Central memory CD8-positive, alpha-beta T cell (primary cell): Measurements from ENCODE around the gene TRMT61A.

Source experiments
- ATAC-seq: fragments of 150-1000 bp; cut with Tn5 transposase; replicated peaks from 2 replicates; pipeline ENCODE4 v1.10.0; 2022; ENCODE audit warnings: mild to moderate bottlenecking, moderate FRiP score, moderate number of reproducible peaks; ENCODE audit not compliant: poor library complexity, severe bottlenecking; ENCODE audit errors: extremely low read depth
- DNase-seq, 2 donors: peaks; one replicate each; pipeline ENCODE4 v3.0.0; 2021; ENCODE audit warnings: low spot score in 2 of 2
- H3K27ac Mint-ChIP-seq: one replicate; pipeline ENCODE4 v1.8.0; 2022; ENCODE audit warnings: low read depth, mild to moderate bottlenecking, moderate library complexity, mixed read lengths
- H3K27me3 Mint-ChIP-seq: one replicate; pipeline ENCODE4 v1.8.0; 2022; ENCODE audit warnings: mixed read lengths
- H3K36me3 Mint-ChIP-seq: one replicate; pipeline ENCODE4 v1.8.0; 2022; ENCODE audit warnings: mild to moderate bottlenecking, moderate library complexity, mixed read lengths; ENCODE audit not compliant: insufficient read depth
- H3K4me1 Mint-ChIP-seq: one replicate; pipeline ENCODE4 v1.8.0; 2022; ENCODE audit warnings: mixed read lengths
- H3K4me3 Mint-ChIP-seq: one replicate; pipeline ENCODE4 v1.8.0; 2022; ENCODE audit warnings: mild to moderate bottlenecking, moderate library complexity, mixed read lengths
- H3K9me3 Mint-ChIP-seq: one replicate; pipeline ENCODE4 v1.8.0; 2022; ENCODE audit warnings: mixed read lengths

The TRMT61A gene

DNA sequence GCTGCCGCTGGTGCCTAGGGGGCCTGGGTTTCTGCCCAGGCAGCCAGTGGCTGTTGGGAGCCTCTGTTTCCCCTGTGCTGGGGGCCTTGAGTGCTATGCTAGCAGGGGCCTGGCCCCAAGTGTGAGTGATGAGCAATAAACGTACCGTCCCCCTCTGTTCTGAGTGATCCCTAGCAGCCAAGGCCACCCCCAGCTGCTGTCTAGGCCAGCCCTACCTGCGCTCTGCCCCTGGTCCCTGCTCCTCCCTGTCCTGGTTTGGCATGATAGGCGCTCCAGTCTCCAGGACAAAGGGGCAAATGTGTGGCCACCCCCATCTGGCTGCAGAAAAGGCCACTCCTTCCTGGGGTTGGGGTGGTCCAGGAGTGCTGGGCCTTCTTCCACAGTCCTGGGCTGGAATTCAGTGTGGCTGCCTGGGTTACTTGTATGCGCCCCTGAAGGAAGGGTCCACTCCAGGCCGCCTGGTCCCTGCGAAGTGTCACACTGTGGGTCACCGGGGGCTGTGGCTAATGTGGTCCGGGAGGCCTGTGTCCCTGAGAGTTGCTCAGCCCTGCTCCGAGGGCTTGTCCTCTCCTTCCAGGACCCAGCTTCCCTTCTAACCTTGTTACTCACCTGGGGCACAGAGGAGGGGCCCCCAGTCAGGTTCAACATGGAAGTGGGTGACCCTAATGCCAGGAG, 7.0 kb downstream of the TRMT61A start:
- Mint-ChIP-seq H3K36me3 (peaks cover 8% of the 10 kb centered on the region), H3K4me3 (no peak overlapping the region), H3K9me3 (no peaks in the 10 kb centered on the region), H3K27ac (no peak overlapping the region), H3K27me3 (no peaks in the 10 kb centered on the region), H3K4me1 (peaks cover 8% of the 10 kb centered on the region)
- no peak for DNase-seq
- ATAC-seq = no peak

DNA sequence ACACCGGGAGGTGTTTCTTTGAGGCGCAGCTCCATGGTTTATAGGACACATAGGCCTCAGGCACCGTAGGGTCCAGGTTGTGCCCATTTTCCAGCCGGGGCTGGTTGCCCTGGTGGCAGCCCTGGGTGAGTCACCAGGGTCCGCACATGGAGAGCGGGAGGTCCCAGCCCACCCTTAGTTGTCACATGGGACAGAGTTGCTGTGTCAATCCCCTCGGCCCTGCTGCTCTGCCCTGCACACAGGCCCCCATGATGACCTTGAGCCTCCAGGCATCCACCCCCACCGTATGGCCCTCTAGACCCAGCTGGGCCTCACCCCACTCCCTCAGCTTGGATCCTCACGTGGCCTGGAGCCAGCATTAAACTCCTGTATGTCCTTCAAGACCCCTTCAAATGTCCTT, 7.7 kb downstream of the TRMT61A start:
- H3K4me3 Mint-ChIP-seq = no peak overlapping the region
- H3K27ac Mint-ChIP-seq = no peak overlapping the region
- no peaks in the 10 kb centered on the region for H3K9me3 Mint-ChIP-seq
- H3K4me1 Mint-ChIP-seq = peaks cover 1% of the 10 kb centered on the region
- no peak for DNase-seq
- H3K36me3 Mint-ChIP-seq = peaks cover 6% of the 10 kb centered on the region
- no peak for ATAC-seq
- no peaks in the 10 kb centered on the region for H3K27me3 Mint-ChIP-seq

DNA sequence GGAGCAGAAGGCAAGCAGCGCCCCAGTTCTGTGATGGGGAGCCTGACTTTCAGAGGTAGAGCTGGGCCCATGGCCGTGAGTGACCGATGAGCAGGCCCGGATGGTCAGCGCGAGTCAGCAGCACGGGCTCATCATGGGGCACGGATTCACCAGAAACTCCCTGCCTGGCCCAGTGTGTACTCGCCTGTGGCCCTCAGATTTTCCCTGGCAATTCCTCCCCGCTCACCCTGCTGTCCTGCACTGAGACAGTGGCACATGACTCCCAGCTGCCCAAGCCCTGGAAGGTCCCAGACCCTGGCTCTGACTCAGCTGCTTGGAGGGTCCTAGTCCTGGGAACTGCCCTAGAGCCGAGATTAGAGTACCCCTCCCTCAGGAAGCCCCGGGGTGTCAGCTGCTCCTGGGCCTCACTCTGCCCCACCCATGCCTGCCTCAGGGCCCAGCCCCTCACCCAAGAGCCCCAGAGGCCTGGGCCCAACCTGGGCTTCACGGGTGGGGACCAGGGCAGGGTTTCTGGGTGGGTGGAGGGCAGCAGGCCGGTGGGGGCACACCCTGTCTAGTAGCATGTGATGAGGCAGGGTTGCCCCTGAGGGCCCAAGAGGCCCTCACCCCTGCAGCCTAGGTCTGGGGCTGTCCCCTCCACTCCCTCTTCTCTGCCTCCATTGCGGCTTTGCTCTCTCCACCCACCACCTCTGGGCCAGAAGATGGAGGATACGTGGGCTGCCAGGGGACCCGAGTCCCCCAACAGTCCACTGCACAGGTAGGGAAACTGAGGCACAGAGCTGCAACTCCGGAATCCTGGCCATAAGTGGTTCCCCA, 8.4 kb downstream of the TRMT61A start:
- Mint-ChIP-seq H3K36me3 (peaks cover 6% of the 10 kb centered on the region), H3K4me3 (no peak overlapping the region), H3K4me1 (no peaks in the 10 kb centered on the region), H3K27ac (no peak overlapping the region), H3K27me3 (no peaks in the 10 kb centered on the region), H3K9me3 (no peaks in the 10 kb centered on the region)
- DNase-seq (no peak), ATAC-seq (no peak)

DNA sequence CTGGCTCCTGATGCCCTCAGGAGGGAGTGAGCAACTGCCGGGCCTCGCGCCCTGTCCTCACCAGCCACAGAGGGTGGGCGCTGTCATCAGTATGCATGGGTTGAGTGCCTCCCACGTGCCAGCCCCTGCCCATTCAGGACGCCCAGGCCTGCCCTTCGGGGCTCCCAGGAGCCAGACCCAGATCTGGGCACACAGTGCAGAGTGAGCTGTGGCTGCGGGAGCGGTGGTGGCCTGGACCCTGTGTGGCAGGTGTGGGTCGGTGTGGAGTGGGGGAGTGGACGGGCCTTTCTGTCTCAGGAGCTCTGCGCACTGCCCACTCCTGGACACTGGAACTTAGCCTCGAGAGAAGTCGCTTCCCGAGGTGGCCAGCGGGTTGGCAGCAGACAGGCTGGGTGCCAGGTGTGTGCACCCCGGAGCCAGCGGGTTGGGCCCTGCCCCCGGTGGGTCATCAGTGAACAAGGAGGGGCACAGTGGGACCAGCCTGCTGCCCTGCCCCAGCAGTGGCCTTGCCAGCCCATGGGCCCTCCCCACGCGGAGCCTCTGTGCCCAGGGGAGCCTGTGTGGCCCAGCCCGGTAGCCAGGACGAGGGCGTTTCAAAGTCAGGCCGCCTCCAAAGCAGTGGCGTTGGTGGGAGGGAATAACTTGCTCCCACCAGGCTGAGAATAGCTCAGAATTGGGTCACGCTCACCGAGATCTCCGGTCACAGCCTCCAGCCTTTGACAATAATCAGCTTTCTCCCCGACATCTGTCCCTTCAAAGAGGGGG, 9.5 kb downstream of the TRMT61A start:
- peaks cover 6% of the 10 kb centered on the region for H3K36me3 Mint-ChIP-seq
- H3K9me3 Mint-ChIP-seq = no peaks in the 10 kb centered on the region
- DNase-seq (no peak), ATAC-seq (no peak)
- H3K4me1 Mint-ChIP-seq = no peaks in the 10 kb centered on the region
- no peak overlapping the region for H3K4me3 Mint-ChIP-seq
- no peak overlapping the region for H3K27ac Mint-ChIP-seq
- H3K27me3 Mint-ChIP-seq = no peaks in the 10 kb centered on the region

DNA sequence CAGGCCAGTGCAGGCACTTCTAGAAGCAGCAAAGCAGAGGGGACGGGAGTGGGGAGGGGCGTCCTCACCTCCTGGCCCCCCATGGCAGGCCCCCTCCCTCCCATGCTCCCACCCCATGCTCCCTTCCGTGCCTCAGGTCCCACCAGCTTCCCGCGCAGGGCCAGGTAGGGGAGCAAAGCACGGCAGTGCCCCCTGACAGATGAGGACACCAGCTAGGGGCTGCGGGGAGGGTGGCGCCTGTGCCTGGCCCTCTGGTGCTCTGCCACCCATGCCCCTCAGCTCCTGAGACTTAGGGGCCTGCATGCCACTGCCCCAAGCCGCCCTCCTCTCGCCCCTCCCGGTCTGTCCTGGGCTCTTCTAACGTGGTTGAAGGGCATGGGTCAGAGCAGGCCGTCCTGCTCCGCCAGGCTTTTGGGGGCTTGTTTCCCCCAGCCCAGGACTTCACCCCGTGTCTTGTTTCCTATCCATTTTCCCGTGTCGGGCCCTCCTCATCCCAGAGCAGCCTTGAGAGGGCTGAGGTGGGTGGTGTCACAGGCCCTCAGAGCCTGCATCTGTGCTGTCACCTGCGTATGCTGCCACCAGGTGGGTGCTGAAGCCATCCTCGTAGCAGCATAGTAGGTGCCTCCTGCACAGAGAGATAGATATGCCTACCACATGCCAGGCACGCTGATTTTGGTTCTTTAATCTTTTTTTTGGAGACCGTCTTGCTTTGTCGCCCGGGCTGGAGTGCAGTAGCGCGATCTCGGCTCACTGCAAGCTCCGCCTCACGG, 10.2 kb downstream of the TRMT61A start:
- no peaks in the 10 kb centered on the region for H3K9me3 Mint-ChIP-seq
- H3K27me3 Mint-ChIP-seq = no peaks in the 10 kb centered on the region
- H3K36me3 Mint-ChIP-seq = peaks cover 6% of the 10 kb centered on the region
- no peak overlapping the region for H3K27ac Mint-ChIP-seq
- peak; percentile 24 for ATAC-seq
- no peak overlapping the region for H3K4me3 Mint-ChIP-seq
- no peak for DNase-seq
- H3K4me1 Mint-ChIP-seq = no peaks in the 10 kb centered on the region

DNA sequence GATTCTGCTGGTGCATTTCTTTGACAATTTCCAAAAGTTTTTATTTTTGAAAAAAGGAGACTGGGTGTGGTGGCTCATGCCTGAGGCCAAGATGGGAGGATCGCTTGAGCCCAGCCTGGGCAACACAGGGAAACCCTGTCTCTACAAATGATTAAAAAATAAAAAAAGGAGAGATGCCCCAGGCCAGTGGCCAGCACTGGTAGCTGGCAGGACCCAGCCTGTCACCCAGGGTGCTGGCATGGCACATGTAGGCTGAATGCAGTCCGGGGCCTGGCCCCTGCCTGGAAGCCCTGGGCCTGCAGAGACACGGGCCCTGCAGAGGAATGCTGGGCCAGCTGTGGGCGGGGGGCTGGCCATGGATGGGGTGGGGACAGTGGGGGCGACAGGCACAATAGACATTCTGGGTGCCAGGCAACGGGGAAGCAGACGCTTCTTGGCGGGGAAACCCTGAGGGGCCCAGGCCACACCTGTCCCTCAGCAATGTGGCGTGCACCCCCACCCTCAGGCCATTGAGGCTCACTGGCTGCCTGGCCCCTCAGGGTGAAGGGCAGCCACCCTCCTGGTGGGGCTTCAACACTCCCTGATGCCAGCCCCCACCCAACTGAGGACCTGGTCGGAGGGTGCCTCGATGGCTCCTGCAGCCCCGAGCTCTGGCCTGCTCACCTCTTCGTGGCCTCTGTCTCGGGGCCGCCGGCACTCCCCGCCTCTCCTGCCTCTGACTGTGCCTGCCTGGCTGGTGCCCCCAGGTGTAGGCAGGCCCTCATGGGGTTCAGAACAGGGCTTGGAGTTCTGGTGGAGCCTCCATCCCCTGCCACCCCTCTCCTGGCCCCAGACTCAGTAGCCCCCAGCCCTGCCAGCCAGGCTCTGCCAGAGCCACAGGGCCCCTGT, 12.1 kb downstream of the TRMT61A start:
- H3K27me3 Mint-ChIP-seq = no peaks in the 10 kb centered on the region
- no peak overlapping the region for H3K4me3 Mint-ChIP-seq
- no peak for DNase-seq
- H3K36me3 Mint-ChIP-seq = peaks cover 4% of the 10 kb centered on the region
- no peaks in the 10 kb centered on the region for H3K4me1 Mint-ChIP-seq
- no peaks in the 10 kb centered on the region for H3K9me3 Mint-ChIP-seq
- ATAC-seq = no peak
- H3K27ac Mint-ChIP-seq = no peak overlapping the region

- no peak for DNase-seq
- Mint-ChIP-seq H3K4me3 (no peak overlapping the region), H3K9me3 (no peaks in the 10 kb centered on the region), H3K27ac (no peak overlapping the region), H3K36me3 (peaks cover 5% of the 10 kb centered on the region), H3K27me3 (no peaks in the 10 kb centered on the region), H3K4me1 (peaks cover 5% of the 10 kb centered on the region)
- no peak for ATAC-seq
Observed at GRCh38 chr14:103541709-103542604, 13.0 kb downstream of the TRMT61A start.

GRCh38 chr14:103542605-103543088, 13.7 kb downstream of the TRMT61A start:
- Mint-ChIP-seq H3K9me3 (no peaks in the 10 kb centered on the region), H3K36me3 (peaks cover 4% of the 10 kb centered on the region), H3K4me1 (peaks cover 5% of the 10 kb centered on the region), H3K27ac (no peak overlapping the region), H3K27me3 (no peaks in the 10 kb centered on the region), H3K4me3 (no peak overlapping the region)
- no peak for DNase-seq
- ATAC-seq = no peak

DNA sequence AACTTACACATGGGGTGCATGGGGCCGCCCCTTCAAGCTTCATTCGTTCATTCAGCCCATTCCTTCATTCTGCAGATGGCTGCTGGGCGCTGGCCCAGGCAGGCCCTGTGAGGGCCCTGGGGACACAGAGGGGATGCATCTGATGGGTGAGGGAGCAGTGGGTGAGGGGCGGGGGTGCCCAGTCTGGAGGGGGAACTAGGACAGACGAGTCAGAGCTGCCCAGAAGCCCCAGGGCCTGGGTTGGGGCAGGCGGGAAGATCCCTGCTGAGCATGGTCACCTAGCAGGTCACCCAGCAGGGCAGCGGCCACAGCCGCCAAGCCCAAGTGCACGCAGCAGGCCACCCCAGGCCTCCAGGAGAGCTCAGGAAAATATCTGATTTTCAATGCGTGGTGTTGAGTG, 14.1 kb downstream of the TRMT61A start:
- Mint-ChIP-seq H3K4me1 (peaks cover 5% of the 10 kb centered on the region), H3K4me3 (no peak overlapping the region), H3K9me3 (no peaks in the 10 kb centered on the region), H3K36me3 (peaks cover 4% of the 10 kb centered on the region), H3K27me3 (no peaks in the 10 kb centered on the region), H3K27ac (no peak overlapping the region)
- no peak for ATAC-seq
- DNase-seq = no peak

- H3K4me1 Mint-ChIP-seq = peaks cover 5% of the 10 kb centered on the region
- H3K4me3 Mint-ChIP-seq = no peak overlapping the region
- H3K9me3 Mint-ChIP-seq = no peaks in the 10 kb centered on the region
- DNase-seq (no peak), ATAC-seq (no peak)
- no peaks in the 10 kb centered on the region for H3K27me3 Mint-ChIP-seq
- H3K27ac Mint-ChIP-seq = no peak overlapping the region
- peaks cover 4% of the 10 kb centered on the region for H3K36me3 Mint-ChIP-seq
Observed at GRCh38 chr14:103543721-103544387, 14.9 kb downstream of the TRMT61A start.
